ENCODE results near the gene DIP2B.
A peak's percentile ranks its signal among the peaks of the same experiment; 100 is the strongest.
"Not testable (repeated sequence)": the region's sequence is repeated elsewhere in the genome, so short reads cannot be mapped to it uniquely, and the experiment has no call there.

Gene DIP2B

GRCh38 chr12:50519353-50519752, 14.6 kb downstream of the DIP2B start:
- no peak for DNase-seq (ENCODE audit: low read depth)

- DNase-seq (ENCODE audit: low read depth): no peak
Observed at GRCh38 chr12:50520416-50521207, 15.8 kb downstream of the DIP2B start.

- not testable (repeated sequence) for DNase-seq (ENCODE audit: low read depth)
Observed at GRCh38 chr12:50521781-50522180, 17.0 kb downstream of the DIP2B start.

GRCh38 chr12:50523772-50524171, 19.0 kb downstream of the DIP2B start:
- no peak for DNase-seq (ENCODE audit: low read depth)

GRCh38 chr12:50524621-50525020, 19.8 kb downstream of the DIP2B start:
- DNase-seq (ENCODE audit: low read depth): no peak

- DNase-seq (ENCODE audit: low read depth): no peak
Observed at GRCh38 chr12:50525422-50525821, 20.6 kb downstream of the DIP2B start.

GRCh38 chr12:50527359-50527726, 22.6 kb downstream of the DIP2B start:
- DNase-seq (ENCODE audit: low read depth): no peak

GRCh38 chr12:50528800-50529199, 24.0 kb downstream of the DIP2B start:
- no peak for DNase-seq (ENCODE audit: low read depth)

- DNase-seq (ENCODE audit: low read depth): no peak
Observed at GRCh38 chr12:50529345-50529744, 24.6 kb downstream of the DIP2B start.

- no peak for DNase-seq (ENCODE audit: low read depth)
Observed at GRCh38 chr12:50530532-50530931, 25.7 kb downstream of the DIP2B start.

- no peak for DNase-seq (ENCODE audit: low read depth)
Observed at GRCh38 chr12:50533203-50533584, 28.4 kb downstream of the DIP2B start.

GRCh38 chr12:50533971-50534370, 29.2 kb downstream of the DIP2B start:
- DNase-seq (ENCODE audit: low read depth): no peak

- no peak for DNase-seq (ENCODE audit: low read depth)
Observed at GRCh38 chr12:50536831-50537537, 32.2 kb downstream of the DIP2B start.

- peak; percentile 15 for DNase-seq (ENCODE audit: low read depth)
Observed at GRCh38 chr12:50537538-50537919, 32.7 kb downstream of the DIP2B start.

- no peak for DNase-seq (ENCODE audit: low read depth)
Observed at GRCh38 chr12:50538182-50538581, 33.4 kb downstream of the DIP2B start.

- no peak for DNase-seq (ENCODE audit: low read depth)
Observed at GRCh38 chr12:50541139-50541538, 36.4 kb downstream of the DIP2B start.

- peak; percentile 9 for DNase-seq (ENCODE audit: low read depth)
Observed at GRCh38 chr12:50542448-50542847, 37.7 kb downstream of the DIP2B start.

GRCh38 chr12:50543188-50543587, 38.4 kb downstream of the DIP2B start:
- DNase-seq (ENCODE audit: low read depth): not testable (repeated sequence)

- no peak for DNase-seq (ENCODE audit: low read depth)
Observed at GRCh38 chr12:50545213-50545612, 40.4 kb downstream of the DIP2B start.

GRCh38 chr12:50545786-50546185, 41.0 kb downstream of the DIP2B start:
- DNase-seq (ENCODE audit: low read depth): no peak

- DNase-seq (ENCODE audit: low read depth): no peak
Observed at GRCh38 chr12:50546441-50547318, 41.9 kb downstream of the DIP2B start.

- no peak for DNase-seq (ENCODE audit: low read depth)
Observed at GRCh38 chr12:50547742-50548141, 43.0 kb downstream of the DIP2B start.

GRCh38 chr12:50549885-50550284, 45.1 kb downstream of the DIP2B start:
- no peak for DNase-seq (ENCODE audit: low read depth)
